SKM-1 treated with dmso at 0.1 percent for 144 hours (cell line): ENCODE measurements around the gene FAH.

Experiments
- DNase-seq: peaks from one replicate; lab custom pipeline; 2025; ENCODE audit not compliant: unreplicated experiment; lab: John Stamatoyannopoulos, UW

The FAH gene

DNA sequence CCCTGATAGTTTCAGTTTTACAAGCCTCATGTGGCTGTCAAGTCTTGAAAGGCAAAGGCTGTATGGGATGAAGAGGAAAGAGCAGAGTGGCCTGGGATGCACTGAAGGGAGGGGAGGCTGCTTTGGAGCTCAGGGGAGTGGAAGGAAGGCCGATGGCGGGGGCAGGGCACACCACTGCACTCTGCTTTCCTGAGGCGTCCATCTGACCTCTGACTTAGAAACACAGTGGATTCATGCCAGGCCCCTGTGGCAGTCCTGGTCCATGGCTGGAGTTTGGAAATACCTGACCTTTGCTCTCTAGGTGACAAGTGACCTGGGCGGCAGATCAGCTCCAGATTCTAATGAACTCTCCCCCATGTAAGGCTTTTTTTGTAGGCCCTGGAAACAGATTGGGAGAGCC, 19.0 kb downstream of the FAH start:
- DNase-seq = no peak

DNA sequence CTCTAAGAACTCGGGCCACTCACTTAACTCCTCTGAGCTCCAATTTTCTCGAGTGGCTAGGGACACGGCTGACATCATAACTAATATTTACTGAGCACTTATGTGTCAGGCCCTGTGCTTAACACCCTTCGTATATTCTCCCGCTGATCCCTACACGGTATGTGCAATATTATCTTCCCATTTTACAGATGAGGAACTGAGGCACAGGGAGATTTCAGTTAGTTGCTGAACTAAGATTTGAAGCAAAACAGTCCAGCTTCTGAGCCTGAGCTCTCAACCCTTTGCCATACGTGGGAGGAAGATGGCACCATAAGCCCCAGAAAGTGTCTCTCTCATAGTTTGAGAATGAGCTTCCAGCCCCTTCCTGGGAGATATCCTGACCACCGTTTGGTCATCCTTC, 19.6 kb downstream of the FAH start:
- DNase-seq = no peak

DNA sequence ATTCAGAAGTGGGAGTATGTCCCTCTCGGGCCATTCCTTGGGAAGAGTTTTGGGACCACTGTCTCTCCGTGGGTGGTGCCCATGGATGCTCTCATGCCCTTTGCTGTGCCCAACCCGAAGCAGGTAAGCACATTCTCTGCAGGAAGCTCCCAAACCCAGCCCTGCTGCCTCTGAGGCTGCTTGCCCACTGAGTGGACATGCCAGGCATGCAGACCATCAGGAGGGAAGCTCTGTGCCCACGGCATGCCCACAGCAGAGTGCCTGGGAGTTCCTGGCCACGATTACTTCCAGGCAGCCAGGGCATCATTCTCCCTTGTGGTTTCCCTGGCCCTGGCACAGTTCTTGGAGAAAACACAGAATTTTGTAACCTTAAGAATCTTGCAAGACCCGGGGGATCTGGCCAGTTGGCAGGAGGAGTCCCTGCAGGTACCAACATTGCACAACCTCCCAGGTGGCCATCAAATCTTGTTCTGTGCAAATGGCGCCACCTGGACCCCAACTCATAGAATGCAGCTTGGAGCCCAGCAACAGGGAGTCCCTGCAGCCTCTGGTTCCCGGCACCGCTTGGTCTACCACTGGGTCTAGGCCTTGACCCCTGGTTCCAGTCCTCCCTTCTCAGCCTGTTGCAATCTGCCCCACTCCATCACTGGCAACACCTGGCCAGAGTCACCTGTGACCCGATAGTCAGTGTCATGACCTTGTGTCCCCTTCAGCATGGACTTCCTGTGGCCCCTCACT, 20.4 kb downstream of the FAH start:
- DNase-seq = peak; percentile 16

DNA sequence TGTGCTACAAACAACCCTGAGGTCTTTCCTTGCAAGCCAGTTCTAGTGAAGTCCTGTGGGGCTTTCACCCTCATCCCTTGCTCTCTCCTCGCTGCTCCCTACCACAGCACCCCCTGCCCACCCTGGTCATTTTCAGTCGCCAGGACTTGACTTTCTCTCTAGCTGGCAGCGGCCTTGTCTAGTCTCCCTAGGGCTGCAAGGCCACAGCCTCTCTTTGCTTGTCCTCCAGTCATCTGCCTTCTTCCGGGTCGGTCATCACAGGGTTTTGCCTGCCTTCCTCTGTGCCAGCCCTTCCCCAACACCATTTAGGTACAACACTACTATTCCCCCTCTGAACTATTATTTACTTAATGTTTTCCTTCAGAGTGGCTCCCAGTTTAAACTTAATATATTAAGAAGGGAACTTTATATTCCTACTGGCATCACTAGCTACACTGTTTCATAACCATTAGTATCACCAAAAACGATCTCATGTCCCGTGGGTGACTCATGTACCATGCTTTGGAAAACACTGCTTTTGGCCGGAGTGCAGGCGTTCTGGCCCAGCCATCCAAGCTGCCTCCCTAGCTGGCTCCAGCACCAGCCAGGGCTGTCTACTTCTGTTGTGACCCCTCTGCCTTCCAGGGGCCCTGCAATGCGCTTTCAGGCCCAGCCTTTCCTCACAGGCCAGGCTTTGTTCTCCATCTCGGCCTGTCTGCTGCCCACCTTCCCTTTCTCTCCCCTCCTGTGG, 21.4 kb downstream of the FAH start:
- no peak for DNase-seq

DNA sequence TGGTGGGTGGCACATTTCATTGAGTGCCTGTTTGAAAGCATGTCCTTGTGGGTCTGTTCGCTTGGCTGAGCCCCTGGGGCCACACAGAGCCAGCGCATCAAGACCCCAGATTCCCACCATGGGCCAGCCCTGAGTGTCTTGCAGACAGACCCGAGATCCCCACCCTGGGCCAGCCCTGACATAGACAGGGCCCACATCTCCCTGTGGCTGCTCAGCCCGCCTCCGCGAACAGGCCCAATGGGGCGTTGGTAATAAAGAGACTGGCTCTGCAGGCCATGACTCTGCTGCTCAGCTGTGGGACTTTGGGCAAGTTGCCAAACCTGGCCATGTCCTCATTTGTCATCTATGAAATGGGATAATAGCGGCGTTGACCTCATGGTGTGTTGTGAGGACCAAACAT, 22.6 kb downstream of the FAH start:
- DNase-seq = no peak

DNA sequence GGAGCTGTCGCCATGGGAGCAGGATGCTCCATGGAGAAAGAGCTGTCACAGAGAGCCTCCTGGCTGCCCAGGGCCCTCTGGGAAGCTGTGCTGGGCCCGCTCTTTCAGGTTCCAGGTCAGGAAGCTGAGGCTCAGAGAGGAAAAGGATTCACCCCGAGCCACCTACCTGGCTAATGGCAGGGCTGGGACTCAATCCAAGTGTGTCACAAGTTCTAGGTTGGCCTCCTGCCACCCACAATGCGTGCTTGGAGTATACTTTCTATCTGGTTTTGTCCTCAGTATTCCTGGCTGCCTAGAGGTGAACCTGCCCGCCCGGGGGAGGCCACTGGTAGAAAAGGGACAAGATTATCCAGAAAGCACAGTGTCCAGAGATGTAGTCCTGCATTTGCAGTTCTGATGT, 23.6 kb downstream of the FAH start:
- no peak for DNase-seq

DNA sequence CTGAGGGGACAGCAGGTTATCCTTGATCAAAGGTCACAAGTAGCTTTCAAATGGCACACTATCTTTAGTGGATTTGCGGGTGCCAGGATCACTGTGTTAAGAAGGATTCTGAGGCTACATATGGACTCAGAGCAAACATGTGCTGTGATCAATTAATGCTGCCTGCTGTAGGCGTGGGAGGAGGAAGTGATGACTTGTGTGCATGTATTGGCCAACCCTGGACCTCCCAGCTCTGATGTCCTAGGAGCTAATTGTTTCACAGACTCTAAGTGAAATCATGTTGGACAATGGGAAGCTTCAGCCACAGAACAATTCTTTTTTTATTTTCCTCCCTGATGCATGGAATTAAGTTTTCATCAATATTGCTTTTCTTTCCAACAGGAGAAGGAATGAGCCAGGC, 24.4 kb downstream of the FAH start:
- DNase-seq = peak; percentile 18

DNA sequence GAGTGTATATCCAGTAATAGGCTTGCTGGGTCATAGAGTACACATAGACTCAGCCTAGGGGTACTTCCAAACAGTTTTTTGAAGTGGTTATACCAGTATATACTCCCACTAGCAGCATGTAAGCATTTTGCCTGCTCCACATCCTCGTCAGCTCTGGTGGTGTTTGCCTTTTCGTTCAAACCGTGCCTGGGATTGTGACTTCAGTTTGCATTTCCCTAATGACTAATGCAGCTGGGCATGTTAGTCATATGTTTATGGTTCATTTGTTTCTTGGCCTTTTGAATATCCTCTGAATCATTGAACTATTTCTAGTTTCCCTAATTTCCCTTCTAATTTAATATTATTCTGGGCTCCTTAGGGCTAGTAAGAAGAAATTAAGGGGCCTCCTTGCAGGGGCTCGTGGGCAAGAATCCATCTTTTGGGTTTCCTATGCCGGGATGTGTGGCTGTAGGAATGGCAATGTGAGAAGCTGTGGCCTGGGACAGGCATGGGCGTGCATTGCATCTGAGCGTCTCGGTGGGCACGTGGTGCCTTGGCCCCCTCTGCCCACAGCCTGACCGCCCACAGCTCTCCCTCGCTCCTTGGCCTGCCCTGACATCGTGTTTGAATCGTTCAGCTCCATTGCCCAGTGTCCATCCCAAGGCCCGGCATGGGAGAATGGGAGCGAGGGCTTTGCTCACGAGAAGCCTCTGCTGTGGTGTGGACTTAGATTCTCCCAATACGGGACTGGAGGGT, 26.4 kb downstream of the FAH start:
- no peak for DNase-seq

DNA sequence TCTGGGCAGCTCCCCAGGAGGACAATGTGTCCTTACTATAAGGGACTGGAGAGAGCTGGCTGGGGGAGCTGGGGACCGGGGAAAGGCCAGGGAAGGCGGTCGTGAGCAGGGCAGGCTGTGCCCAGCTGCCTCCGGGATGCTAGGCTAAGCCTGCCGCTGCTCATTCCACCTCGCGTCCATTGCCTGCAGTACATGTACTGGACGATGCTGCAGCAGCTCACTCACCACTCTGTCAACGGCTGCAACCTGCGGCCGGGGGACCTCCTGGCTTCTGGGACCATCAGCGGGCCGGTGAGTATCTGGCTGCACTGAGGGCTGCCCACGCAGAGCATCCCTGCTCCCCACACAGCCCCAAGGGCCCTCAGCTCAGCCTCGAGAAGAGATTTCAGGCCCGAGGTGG, 27.1 kb downstream of the FAH start:
- DNase-seq = no peak

DNA sequence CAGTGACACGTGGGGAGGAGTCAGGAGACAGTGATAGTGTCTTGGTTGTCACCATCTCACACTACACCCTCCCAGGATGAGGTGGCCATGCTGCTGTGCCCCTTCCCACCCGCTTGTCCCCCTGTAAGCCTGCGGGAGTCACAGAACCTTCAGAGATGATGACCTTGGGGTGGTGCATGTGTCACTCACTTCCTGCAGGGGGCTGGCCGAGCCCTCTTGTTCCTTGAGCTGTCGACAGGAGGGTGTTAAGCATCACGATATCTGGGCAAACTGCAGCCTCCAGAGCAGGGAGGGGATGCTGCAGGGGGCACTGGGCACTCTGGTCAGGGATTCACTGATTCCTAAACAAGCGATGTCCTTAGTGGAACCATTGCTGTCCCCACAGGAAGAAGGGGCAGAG, 27.7 kb downstream of the FAH start:
- no peak for DNase-seq

DNA sequence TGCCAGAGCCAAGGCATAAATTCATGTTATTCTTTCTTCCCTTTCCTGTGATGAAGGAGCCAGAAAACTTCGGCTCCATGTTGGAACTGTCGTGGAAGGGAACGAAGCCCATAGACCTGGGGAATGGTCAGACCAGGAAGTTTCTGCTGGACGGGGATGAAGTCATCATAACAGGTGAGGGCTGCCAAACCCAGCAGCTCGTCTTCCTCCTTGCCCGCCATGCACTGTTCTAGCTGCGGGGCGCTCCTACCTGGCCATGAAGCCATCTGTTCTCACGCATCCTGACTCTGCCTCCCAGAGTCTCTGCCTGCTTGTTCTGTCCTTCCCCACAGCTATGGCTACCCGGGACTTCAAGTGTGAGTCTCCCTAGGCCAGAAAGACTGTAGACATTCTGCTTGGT, 28.2 kb downstream of the FAH start:
- no peak for DNase-seq

DNA sequence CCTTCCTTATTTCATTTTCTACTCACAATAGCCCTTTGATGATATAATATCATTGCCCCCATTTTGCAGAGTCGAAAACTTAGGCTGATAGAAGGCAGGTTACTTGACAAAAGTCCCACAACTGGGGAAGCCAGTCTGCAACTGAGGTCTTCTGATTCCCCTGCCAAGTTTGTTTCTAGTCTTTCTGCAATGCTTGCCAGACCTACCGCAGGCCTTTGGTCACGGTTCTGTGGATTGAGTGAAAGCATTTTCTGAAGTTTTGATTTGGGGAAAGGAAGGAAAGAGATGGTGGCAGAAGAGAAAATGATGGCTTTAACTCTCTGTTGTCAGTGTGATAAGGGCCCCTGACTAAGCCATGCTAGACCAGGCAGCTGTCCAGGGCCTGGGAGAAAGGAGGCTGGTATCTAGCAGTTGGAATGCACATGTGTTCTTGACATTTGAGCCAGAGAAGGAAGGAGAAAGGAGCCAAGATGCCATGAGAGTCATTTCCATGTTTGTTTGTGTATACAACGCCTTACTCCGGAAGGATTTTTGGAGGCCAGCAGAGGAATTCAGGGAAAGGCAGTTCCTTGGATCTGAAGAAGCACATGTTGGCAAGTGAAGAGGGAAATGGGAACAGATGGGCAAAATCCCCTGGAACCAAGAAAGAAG, 29.9 kb downstream of the FAH start:
- DNase-seq = no peak

DNA sequence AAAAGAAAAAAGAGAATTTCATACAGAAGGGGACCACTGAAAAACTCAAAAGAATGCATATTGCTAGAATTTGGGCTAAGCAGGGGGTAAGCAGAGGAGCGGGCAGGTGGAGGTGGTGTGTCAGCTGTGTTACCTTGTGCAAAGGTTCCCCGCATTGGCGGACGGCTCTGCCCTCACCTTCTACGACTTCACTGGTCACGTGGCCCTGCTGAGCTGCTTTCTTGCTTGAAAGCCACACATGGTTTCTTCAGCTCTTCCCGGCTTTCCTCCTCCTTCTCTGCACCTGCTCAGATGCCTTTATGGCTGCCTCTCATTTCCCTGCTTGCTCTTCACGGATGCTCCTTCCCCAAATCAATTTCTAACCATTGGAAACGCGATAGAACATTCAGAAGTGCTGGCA, 30.5 kb downstream of the FAH start:
- no peak for DNase-seq

DNA sequence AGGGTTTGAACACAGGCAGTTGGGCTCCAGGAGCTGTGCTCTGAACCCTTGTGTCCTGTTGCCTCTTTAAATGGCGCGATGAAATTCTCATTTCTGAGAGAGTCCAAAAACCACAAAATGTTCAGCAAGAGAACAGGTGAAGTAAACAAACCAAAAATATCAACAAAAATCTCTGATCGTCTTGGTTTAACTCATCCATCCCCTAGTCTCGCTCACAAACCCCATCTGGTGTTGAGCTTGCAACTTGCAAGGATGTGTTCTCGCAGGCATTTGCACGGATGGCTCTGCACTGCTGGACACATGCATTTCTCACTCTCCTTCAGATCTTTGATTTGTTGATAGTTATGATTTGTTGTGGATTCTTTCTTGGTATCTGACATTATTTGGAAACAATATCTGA, 31.1 kb downstream of the FAH start:
- no peak for DNase-seq

DNA sequence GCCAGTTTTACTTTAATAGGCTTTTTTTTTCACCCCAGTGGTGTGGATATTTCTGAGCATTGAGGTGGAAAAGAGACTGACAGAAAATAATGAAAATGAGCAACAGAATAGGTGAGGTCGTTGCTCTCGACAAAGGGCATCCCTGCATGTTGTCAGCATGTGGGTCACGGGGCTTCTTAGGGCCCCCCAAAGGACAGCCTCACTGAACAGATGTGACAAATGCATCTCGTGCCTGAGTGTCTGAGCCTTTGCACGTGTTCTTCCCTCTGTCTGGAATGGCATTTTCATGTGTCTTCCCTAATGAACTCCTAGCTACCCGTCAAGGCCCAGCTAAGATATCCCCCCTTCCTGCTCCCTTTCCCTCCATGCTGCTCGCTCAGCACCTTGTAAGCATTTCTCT, 31.8 kb downstream of the FAH start:
- no peak for DNase-seq

DNA sequence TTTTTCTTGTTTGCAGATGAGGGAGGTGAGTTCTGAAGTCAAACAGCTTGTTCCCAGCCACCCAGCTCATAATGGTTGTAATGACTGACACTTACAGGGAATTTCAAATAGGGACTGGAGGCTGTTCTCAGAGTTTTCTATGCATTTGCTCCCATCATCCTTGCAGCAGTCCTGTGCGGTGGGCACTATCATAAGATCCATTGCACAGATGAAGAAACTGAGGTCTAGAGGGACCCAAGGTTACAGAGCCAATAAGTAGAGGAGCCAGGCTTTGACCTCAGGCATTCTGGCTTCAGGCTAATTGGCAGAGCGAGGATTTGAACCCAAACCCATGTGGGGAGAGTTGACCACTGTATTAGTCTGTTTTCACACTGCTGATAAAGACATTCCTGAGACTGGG, 32.4 kb downstream of the FAH start:
- DNase-seq = no peak

DNA sequence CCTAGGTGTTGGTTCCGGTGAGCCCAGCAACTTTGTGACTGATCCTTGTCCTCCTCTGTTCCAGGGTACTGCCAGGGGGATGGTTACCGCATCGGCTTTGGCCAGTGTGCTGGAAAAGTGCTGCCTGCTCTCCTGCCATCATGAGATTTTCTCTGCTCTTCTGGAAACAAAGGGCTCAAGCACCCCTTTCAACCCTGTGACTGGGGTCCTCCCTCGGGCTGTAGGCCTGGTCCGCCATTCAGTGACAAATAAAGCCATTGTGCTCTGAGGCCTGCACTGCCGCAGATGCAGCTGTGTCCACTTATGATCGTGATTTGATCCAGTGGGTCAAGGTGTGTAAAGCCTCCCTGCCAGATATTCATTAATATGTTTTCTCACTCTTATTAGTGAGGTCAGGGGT, 33.3 kb downstream of the FAH start:
- no peak for DNase-seq

DNA sequence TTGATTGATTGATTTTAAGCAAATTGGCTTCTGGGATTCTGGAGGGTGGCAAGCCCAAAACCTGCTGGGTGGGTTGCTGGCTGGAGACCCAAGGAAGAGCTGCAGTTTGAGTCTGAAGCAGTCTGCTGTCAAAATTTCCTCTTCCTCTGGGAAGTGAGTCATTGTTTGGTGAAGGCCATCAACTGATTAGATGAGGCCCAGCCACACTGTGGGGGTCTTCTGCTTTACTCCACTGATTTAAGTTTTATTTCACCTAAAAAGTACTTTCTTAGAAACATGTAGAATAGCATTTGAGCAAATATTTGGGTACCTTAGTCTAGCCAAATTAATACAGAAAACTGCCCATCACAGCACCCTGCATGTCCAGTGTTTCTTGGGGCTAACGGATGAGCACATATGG, 33.8 kb downstream of the FAH start:
- no peak for DNase-seq

DNA sequence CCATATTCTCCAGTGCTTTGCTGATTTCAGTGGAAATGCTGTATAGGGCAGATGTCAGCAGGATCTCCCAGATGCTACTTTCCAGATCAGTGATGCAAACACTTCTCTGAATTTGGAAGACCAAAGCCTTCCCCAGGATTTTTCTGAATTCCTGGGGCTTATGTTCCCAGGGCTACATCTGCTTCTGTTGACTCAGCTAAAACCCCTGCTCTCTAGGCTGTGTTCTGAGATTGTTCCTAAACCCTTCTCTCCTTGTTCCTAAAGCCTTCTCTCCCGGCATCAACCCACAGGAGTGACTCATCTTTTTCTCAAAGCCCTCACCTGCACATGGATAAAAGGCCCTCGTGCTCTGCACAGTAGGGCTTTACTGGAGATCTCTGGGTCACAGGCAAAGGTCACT, 35.5 kb downstream of the FAH start:
- DNase-seq = no peak

DNA sequence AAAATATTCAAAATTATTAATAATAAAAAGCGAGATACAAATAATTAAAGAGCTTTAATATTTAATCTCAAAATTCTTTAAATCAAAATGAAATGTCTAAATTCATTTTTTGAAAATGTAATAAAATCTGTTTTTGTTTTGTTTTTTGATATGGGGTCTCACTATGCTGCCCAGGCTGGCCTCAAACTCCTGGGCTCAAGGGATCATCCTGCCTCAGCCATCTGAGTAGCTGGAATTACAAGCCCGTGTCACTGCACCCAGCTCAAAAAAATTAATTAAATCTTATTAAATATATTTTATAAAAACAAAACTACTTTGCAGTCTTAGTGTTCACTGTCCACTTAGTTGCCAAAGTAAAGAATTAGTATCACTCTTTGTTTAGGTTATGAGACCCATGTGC, 38.4 kb downstream of the FAH start:
- no peak for DNase-seq

DNA sequence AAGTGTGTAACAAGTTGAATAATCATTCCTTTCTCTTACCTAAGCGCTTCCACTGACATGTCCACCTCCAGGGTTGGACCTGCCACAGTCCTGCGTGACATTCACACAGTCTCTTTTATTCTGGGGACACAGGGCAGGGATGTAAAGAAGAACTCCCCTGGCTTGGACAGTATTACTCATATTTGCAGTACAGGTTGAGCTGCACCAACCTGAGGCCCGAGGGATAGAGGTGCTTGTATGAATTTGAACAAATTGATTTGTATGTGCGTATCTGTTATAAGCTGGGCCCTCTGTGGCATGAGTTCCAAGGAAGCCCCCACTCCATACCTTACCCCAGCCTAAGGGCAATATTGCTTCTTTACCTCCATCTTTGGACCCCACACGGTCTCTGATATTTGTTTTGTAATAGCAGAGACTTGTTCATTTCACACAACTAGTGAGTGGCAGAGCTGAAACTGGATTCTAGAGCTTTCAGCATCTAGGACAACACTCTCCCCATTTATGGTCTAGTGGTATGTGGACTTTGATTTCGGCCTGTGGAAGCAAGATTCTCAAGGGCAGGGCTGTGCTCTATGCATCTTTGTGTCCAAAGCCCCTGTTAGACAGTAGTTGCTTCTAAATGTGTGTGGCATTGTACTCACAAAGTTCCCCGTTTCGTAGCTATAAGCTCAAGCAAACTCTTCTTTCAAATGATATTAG, 39.2 kb downstream of the FAH start:
- no peak for DNase-seq
